GM20431 (cell line): ENCODE results near the gene GRIFIN.
"Not testable (repeated sequence)": the region's sequence is repeated elsewhere in the genome, so short reads cannot be mapped to it uniquely, and the experiment has no call there.

Experiments used
- in situ Hi-C: fragments of 300-500 bp; cut with MseI, MboI; formaldehyde crosslinking; loops from one replicate; pipeline ENCODE4 v1.15.0; 2020; ENCODE audit warnings: low sequenced_read_pairs; ENCODE audit not compliant: unreplicated experiment

The GRIFIN gene

DNA sequence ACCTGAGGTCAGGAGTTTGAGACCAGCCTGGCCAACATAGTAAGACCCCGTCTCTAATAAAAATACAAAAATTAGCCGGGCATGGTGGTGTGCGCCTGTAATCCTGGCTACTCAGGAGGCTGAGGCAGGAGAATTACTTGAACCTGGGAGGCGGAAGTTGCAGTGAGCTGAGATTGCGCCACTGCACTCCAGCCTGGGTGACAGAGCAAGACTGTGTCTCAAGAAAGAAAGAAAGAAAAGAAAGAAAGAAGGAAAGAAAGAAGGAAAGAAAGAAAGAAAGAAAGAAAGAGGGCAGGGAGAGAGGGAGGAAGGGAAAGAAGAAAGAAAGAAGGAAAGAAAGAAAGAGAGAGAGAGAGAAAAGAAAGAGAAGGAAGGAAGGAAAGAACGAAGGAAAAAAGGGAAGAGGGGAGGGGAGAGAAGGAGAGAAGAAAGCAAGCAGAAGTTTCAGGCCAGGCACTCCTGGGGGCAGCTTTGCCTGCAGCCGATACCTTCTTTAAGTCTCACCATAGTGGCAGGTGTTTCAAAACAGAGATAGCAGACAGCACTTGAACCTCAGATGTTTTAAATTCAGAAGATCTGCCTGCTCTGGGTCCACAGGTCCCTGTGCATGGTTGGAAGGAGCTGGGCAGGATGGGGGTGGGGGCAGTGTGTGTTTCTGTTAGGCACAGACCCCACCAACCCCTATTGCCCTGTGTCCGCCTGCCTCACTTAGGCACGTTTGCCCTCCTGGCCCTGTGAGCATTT lies 6.6 kb downstream of the GRIFIN start:
- in situ Hi-C loops = not testable (repeated sequence)

DNA sequence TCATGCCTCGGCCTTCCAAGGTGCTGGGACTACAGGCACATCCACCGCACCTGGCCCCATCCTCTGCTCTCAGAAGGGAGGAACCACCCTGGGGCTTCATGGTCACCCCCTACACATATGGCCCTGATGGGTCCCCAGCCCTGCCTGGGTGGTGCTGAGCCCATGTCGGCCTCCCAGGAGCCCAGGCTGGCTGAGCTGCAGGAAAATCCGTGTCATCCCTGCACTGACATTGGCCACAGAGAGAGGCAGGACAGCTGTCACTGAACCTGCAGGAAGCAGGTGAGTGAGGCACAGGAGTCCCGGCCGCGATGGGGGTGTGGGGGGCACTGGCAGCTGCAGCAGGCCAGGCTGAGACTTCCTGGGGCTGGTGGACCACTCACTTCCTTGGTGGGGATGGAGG lies 8.0 kb downstream of the GRIFIN start:
- in situ Hi-C loops = no loop called here

DNA sequence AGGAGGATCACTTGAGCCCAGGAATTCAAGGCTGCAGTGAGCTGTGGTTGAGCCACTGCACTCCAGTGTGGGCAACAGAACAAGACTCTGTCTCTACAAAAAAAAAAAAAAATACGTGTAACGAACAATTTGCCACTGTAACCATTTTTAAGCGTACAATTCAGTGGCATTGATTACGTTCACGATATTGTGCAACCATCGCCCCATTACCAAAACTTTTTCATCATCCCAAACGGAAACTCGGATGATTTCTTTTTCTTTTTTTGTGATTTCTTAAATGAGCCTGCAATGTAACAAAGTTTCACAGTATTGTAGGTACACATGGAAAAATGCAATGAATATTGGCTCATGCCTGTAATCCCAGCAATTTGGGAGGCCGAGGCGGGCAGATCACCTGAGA lies 9.5 kb downstream of the GRIFIN start:
- in situ Hi-C loops = no loop called here

DNA sequence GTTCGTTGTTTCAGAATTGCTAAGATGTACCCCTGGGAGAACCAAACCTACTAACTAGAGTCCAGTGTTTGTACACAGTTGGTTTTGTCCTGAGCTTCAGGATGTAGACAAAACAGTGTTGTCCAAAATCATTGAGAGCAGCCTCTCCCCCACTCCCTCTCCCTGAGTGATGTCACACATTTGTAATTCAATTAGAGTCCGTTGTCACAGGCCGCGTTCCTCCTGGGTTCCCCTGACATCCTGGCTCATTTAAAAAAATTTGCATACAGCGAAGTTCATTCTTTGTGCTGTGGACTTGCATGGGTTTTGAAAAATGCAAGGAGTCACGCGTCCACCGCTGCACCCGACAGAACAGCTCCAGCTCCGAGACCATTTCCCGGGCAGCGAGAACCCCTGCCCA lies 10.3 kb downstream of the GRIFIN start:
- in situ Hi-C loops = no loop called here

DNA sequence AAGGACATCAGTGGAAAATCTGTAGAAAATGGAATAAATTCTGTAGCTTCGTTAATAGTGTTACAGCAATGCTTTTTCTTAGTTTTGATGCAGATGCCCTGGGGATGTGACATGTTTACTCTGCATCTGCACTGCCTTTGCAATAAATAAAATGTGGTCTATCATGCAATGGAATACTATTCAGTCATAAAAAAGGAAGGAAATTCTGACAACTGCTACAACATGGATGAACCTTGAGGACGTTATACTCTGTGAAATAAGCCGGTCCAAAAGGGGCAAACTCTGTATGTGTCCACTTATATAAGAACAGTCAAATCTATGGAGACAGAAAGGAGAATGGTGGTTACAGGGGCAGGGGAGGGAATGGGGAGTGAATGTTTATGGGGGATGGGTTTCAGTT lies 13.5 kb downstream of the GRIFIN start:
- in situ Hi-C loops = no loop called here

DNA sequence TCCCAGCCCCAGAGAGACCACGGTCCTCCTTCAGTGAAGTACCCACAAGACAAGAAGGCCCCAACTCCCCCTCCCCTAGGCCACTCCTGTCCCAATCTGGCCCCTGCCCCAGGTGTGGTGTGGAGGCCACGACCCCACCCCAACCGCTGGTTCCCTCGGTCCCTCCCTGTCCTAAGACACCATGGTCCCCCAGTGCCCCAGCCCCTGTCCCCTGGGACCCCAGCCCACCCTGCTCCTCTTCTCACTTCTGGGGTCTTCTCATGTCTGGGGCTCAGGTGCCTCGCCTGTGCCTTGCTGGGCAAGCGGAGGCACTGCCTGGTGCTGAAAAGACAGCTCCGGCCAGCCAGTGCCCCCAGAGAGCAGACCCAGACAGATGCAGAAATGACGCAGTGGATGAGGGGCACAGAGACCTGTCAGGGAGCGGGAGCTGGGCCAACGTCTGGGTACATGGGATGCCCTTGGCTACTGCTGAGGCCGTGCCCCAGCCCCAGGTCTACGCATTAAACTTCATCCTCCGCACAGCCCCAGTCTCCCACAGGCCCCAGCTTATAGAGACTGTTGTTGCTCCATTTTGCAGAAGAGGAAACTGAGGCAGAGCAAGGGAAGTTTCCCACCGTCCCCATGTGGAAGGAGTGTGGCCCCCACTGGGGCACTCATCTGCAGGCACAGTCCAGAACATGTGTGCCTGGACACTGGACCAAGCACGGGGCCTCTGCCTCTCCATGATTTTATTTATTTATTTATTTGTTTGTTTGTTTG lies 14.8 kb downstream of the GRIFIN start:
- in situ Hi-C loops = no loop called here

DNA sequence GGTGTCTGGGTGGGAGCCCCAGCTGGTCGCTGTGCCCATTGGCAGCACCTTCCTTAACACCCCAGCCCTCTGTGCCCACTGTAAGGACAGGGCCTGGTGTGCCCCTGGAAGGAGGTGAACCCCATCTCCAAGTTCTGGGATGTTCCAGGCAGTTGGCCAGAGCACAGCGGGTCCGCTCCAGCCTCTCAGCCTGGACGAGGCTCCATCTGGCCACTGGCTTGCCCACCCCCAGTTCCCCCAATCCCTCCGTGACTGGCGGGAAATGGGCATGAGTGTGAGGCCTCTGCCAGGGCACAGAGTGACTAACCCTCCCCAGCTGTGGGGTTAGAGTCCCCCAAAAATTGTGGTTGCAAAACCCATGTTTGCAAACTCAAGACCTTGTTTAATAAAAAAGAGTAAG lies 15.6 kb downstream of the GRIFIN start:
- in situ Hi-C loops = no loop called here

DNA sequence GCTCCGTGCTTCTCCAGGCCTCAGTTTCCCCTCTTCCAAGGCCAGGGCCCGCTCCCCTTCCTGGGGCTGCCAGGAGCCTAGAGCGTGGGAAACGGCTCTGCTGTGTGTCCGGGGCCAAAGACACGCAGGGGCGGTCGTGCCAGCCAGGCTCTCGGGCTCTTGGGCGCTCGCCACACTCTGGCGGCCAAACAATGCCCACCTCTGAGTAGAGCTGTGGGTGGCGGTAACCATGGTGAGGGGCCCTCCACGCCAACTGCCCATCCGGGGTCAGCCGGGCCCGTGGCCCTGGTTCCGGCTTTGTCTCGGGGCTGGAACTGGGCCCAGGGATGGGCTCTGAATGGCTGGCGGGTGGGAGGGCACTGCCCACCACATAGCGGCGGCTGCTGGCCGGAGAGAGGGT lies 16.0 kb downstream of the GRIFIN start:
- in situ Hi-C loops = no loop called here

DNA sequence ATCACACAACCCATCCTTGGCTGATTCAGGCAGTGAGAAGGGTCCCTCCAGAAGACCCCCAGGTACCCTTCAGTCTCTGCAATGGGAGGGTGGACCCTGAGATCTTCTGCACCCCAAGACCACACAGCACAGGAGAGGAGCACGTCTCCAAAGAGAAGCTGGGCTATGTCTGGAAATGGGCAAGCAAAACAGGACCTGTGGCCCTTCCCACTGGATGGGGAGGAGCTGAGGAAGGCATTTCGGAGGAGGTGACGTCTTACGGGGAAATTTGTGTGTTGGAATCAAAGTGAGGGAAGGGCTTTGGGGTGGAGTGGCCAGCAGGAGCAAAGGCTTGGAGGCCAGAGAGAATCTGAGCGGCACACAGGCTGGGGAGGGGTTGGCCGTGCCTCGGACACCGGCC lies 16.5 kb downstream of the GRIFIN start:
- in situ Hi-C loops = no loop called here

DNA sequence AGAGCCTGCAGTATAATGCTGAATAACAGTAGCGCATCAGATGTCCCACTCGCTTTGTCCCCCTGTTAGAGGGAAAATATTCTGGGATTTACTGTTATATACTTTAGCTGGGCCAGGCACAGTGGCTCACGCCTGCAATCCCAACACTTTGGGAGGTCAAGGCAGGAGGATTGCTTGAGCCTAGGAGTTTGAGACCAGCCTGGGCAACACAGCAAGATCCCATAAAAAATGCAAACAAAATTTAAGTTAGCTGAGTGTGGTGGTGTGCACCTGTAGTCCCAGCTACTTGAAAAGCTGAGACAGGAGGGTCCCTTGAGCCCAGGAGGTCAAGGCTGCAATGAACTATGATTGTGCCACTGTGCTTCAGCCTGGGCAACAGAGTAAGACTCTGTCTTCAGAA lies 22.3 kb downstream of the GRIFIN start:
- in situ Hi-C loops = not testable (repeated sequence)

DNA sequence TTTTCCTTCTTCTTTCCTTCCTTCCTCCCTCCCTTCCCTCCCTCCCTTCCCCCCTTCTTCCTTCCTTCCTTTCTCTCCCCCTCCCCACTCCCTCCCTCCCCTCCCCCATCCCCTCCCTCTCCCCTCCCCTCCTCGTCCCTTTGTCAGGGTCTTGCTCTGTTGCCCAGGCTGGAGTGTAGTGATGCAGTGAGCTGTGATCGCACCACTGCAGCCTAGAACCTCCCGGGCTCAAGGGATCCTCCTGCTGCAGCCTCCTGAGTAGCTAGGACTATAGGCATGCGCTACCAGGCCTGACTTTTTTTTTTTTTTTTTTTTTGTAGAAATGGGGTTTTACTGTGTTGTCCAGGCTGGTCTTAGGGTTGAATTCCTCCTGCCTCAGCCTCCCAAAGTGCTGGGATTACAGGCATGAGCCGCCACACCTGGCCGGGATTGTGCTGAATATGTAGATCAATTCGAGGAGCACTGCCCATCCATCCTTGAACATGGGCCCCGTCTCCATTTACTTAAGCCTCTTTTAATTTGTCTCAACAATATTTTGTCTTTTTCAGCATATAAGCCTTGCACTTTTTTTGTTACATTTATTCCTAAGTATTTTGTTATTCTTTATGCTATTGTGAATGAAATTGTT lies 23.4 kb downstream of the GRIFIN start:
- in situ Hi-C loops = no loop called here

DNA sequence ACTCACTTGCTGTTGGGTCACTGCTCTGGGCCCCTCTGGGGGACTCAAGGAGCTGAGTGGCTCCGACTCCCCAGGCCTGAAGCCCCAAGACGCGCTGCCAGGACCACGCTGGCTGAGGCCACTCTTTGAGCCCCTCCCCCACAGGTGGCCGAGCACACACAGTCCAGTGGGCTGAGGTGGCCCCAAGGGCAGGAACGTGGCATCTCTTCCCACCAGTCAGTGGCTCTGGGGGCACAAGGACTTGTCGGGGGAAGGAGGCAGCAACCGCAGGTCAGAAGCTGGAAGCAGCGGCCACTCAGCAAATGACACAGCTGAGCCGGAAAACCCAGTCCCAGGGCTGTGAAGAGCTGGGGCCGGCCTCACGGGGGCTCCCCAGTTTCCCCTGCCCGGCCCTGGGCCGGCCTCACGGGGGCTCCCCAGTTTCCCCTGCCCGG lies 24.1 kb downstream of the GRIFIN start:
- in situ Hi-C loops = no loop called here

DNA sequence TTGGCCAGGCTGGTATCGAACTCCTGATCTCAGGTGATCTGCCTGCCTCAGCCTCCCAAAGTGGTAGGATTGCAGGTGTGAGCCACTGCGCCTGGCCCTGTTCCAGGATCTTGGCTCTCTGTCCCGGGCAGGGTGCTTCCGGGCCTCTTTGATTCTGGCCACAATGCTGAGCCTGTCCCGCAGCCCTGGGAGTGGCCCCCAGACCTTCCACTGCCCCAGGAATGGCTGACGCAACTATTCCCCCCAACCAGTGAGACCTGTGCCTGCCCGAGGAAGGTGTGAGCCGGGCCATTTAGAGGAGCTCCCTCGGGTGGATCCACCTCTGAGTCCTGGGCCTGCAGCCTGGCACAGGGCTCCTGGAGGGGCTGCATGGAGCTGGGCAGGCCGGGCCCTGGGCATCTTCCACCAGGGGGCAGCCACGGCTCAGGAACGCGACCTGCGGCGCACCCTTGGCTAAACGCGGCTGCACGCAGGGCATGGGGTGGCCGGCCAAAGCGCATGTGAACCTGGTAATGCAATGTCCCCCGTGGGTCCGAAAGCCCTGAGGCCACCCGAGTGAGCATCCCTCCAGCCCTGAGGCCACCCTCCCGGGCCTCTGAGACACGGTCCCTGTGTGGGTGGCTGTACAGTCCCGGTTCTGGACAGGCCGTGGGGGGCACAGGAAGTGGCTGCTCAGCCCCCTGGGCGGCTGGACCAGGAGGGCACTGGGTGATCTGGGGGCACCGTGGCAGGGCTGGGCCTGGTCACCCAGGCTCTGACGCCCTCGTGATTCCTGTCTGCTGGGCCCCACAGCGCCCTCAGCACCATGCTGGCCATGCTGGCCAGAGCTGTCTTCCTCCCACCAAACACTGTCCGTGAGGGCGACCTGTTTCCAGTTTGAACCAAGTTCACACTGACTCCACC lies 24.8 kb downstream of the GRIFIN start:
- in situ Hi-C loops = no loop called here

DNA sequence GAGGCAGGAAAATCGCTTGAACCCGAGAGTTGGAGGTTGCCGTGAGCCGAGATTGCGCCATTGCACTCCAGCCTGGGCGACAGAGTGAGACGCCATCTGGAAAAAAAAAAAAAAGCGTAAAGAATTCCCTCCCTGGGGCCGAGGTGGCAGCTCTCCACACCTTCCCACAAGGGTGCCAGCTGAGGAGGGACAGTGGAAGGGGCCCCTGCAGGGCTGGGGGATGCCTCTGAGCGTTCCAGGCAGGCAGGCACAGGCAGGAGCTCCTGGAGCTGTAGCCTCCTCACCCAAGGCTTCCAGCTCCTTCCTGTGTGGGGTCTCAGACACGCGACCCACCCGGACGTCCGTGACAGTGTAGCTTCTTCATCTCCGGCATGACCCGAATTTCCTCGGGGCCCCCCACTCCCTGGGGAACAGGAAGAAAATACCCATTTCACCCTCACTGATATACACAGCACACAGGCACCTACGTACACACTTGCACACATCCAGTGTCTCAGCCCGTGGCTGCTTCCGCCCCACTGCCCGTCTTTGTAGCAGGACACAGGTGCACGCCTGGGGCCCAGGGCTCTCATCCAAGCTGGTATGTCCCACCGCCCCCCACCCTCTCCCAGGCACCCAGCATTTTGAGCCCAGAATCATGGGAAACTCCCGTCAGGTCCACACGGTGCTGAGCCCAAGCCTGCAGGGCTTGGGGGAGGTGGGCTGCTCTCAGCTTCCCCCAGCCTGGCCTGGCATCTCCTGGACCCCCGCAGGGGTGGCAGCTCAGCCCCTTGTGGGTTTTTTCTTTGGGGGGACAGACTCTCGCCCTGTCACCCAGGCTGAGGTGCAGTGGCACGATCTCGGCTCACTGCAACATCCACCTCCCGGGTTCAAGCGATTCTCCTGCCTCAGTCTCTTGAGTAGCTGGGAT lies 25.7 kb downstream of the GRIFIN start:
- in situ Hi-C loops = no loop called here

DNA sequence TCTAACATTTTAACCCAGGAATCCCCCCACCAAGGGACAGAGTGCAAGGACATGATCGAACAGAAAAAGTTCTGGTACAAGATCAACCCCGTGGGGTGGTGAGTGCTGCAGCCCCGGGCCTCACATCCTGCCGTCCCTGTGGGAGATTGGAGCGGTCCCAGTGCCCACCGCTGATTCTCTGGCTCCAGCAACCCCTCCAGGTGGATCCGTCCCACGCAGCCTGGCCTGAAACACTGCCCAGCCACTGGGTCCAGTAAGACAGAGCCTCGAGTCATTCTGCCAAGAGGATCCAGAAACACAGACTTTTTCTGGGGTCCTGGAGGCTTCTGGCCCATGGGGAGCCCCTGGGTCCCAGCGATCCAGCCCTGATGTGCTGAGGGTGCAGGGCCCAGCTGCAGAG lies 29.5 kb downstream of the GRIFIN start:
- in situ Hi-C loops = no loop called here

DNA sequence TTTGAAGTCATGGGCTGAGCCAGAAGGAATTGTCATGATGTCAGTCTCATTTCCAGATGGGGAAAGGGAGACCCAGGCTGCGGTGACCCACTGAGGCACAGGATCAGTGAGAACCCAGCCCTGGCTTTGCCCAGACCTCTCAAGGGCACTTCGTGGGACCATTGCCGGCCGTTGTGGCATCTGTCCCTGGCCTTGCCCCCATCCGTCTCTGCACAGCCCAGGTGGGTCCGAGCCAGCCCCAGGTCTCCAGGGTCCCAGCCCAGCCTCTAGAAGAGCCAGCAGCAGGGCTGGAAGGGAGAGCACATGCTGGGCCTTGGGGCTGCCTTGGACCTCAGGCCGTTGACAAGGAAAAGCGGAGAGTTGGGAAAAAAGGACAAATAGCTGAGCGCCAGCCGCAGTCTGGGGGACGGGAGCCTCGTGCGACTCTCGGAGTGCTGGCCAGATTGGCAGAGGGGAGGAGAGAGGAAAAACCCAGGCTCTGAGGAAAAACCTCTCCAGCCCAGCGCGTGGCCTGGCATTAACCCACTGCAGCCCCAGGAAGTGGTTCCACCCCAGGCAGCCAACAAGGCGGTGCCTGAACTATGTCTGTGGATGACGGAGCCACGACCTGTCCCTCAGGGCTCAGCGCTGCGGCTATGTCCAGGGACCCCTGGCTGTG lies 30.2 kb downstream of the GRIFIN start:
- in situ Hi-C loops = no loop called here

DNA sequence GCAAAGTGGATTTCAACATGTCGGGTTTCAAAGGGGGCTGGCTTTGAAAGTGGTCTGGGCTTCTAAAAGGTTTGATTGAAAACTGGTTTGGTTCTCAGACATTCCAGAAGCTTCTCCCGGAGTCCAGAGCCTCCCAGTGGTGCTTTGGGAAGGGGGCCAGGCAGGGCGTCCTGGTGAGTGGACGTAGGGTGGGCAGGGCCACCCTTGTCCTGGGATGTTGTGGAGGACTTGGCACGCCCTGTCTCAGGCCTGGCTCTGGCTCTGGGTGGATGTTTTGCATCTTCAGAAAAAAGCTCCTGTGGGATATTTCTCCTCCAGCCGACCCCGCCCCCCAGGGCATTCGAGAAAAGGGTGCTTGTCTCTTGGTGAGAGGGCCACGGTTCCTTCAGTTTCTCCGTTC lies 31.2 kb downstream of the GRIFIN start:
- in situ Hi-C loops = no loop called here

DNA sequence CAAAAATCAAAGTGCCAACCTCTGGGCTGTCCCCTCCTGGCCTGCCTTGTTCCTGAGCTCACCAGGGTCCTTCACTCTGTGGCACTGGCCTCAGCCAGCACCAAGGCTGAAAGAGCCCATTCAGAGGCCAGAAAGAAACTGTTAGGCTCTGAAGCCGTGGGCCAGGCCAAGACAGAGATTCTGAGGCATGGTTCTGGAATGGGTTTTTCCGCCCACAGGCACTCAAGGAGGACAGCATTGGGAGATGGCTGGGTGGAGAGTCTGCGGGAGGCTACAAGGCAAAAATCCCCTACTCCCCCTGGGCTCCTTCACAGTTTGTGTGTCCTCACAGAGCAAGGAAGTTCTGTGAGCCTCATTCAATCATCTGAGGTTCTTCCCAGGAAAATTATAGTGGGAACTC lies 31.7 kb downstream of the GRIFIN start:
- in situ Hi-C loops = no loop called here

DNA sequence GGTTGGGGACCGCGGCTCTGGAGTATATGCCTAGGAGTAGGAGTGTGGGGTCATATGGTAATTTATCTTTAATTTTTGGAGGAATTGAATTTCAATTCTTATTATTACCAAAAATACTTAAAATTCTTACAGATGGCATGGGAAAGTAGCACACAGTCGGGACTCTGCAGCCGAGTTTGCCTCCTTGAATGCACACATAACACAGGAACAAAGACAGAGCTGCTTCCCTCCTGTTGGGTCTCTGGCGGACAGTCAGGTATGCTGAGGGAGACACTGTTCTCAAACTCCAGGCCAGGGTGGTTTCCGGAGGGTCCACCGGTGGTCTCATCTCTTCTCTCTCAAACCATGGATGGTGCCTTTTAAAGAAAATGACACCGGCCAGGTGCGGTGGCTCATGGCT lies 32.7 kb downstream of the GRIFIN start:
- in situ Hi-C loops = no loop called here
